ENCODE results near the gene DDO. TPM values are rescaled to one million over a fixed set of nuclear protein-coding genes. Genes with fewer than 3 reads are reported as not detected.

DDO gene
- total and polyA plus RNA-seq, 2 donors (not counting 3 experiments of a cell fraction or from before 2014, with no cell fraction given): not detected

DNA sequence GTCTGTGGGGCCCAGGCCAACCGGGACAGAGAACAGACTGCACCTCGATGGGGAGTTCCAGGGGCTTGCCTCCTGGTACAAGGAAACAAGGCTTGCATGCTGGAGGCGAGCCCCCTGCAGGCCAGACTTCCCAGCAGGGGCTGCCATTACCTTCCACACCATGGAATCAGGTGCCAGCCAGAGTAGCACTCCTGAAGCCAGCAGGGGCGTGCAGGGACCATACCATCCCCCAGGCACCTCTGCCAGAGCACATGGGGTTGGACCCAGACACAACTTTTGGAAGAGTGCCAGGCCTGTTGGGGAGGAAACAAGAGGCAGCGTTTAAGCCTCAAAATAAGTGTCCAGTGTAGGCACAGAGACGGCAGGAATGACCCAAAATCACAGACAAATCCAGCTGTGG, 6.5 kb downstream of the DDO start:
- Histone ChIP-seq H3K27ac (ENCODE audit: insufficient read depth, low read depth, low read length) (no peak overlapping the region), H4K20me1 (replicated peaks; ENCODE audit: control insufficient read depth, extremely low read depth, insufficient read depth, low read length) (no peaks in the 10 kb centered on the region), H3K9ac (replicated peaks; ENCODE audit: extremely low read depth, insufficient read depth, low read length) (no peak overlapping the region), H3K9me1 (replicated peaks; ENCODE audit: control insufficient read depth, extremely low read depth, insufficient read depth, low read length) (no peaks in the 10 kb centered on the region), H3K4me2 (ENCODE audit: insufficient read depth, low read length) (no peak overlapping the region), H3K36me3 (ENCODE audit: control insufficient read depth in 2 of 2, extremely low read depth in 1 of 2, insufficient read depth in 2 of 2, low read length in 2 of 2) (no peaks in the 10 kb centered on the region), H3K9me3 (replicated peaks; ENCODE audit: control insufficient read depth, insufficient read depth, low read length) (no peaks in the 10 kb centered on the region), H2AFZ (ENCODE audit: low read depth, low read length) (no peak overlapping the region), H3K4me1 (ENCODE audit: control insufficient read depth, extremely low read depth, insufficient read depth, low read length) (no peaks in the 10 kb centered on the region), H3K79me2 (ENCODE audit: control insufficient read depth, insufficient read depth, low read length) (no peaks in the 10 kb centered on the region), H3K27me3 (ENCODE audit: control insufficient read depth in 2 of 2, insufficient read depth in 2 of 2, low read length in 2 of 2) (peaks cover 5 to 11% of the 10 kb centered on the region in 2 experiments), H3K4me3 (replicated peaks in 1 of 3; ENCODE audit: insufficient read depth in 1 of 3, low read depth in 1 of 3, low read length in 3 of 3) (no peak overlapping the region)
- DNase-seq (ENCODE audit: low read depth, low spot score) (no peak), FAIRE-seq (no peak)
- intact Hi-C loops (cut with micrococcal nuclease) (no loop called here), dilution Hi-C loops (cut with MboI; ENCODE audit: extremely low pct_ligation_motif_present, low sequenced_read_pairs) (no loop called here)
- ChIA-PET CTCF (no interaction called here), POLR2A (no interaction called here)
- no TSS peak for BruUV-seq (replicated peaks)
- TF ChIP-seq FOS (IDR thresholded peaks at IDR 0.05; ENCODE audit: borderline replicate concordance, insufficient read depth, low read length) (no peak), POLR2A (IDR thresholded peaks at IDR 0.05; ENCODE audit: low read depth, low read length) (no peak), POLR2AphosphoS5 (IDR thresholded peaks at IDR 0.05; ENCODE audit: insufficient read depth, low read depth, low read length) (no peak), GATA2 (IDR thresholded peaks at IDR 0.05; ENCODE audit: insufficient read depth, insufficient read length, low read depth, low read length) (no peak), JUN (IDR thresholded peaks at IDR 0.05; ENCODE audit: borderline replicate concordance, insufficient read depth, insufficient read length, low read depth) (no peak), MYC (IDR thresholded peaks at IDR 0.05; ENCODE audit: low read depth, low read length) (no peak), EZH2 (IDR thresholded peaks at IDR 0.05; ENCODE audit: borderline replicate concordance, low read depth, low read length, severe bottlenecking) (no peak)
- TF ChIP-seq, protein P1, sequence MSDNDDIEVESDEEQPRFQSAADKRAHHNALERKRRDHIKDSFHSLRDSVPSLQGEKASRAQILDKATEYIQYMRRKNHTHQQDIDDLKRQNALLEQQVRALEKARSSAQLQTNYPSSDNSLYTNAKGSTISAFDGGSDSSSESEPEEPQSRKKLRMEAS (IDR thresholded peaks at IDR 0.05; ENCODE audit: insufficient read depth, insufficient read length): no peak
- TF ChIP-seq, protein P2, sequence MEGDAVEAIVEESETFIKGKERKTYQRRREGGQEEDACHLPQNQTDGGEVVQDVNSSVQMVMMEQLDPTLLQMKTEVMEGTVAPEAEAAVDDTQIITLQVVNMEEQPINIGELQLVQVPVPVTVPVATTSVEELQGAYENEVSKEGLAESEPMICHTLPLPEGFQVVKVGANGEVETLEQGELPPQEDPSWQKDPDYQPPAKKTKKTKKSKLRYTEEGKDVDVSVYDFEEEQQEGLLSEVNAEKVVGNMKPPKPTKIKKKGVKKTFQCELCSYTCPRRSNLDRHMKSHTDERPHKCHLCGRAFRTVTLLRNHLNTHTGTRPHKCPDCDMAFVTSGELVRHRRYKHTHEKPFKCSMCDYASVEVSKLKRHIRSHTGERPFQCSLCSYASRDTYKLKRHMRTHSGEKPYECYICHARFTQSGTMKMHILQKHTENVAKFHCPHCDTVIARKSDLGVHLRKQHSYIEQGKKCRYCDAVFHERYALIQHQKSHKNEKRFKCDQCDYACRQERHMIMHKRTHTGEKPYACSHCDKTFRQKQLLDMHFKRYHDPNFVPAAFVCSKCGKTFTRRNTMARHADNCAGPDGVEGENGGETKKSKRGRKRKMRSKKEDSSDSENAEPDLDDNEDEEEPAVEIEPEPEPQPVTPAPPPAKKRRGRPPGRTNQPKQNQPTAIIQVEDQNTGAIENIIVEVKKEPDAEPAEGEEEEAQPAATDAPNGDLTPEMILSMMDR (IDR thresholded peaks at IDR 0.05; ENCODE audit: extremely low read depth in 1 of 2, insufficient read depth in 1 of 2, low read depth in 1 of 2, low read length in 2 of 2): no peak
